H1 (cell line): ENCODE data around the gene GNAQ. TPM values are rescaled to one million over a fixed set of nuclear protein-coding genes. Genes with fewer than 3 reads are reported as not detected.

ENCODE experiments used
- CTCF ChIA-PET: fragments of 300-600 bp; sonication (Branson Sonifier 250); formaldehyde crosslinking; loops from one replicate; lab custom pipeline; 2021; ENCODE audit not compliant: partially characterized antibody; lab: Charles Lee
- POLR2A ChIA-PET: fragments of 300-600 bp; sonication (Branson Sonifier 250); formaldehyde crosslinking; loops from one replicate; lab custom pipeline; 2021; ENCODE audit warnings: inconsistent platforms; ENCODE audit not compliant: partially characterized antibody; lab: Charles Lee
- DNase-seq, 2 experiments: peaks; one replicate each; pipeline versions ENCODE4 v3.0.0 to v3.0.0-alpha.2; 2010 to 2022; ENCODE audit warnings: low spot score in 2 of 2, low read depth in 1 of 2, mixed read lengths in 1 of 2
- FAIRE-seq: peaks from 2 replicates; lab custom pipeline; 2011; peaks lifted over from hg19 to GRCh38; lab: Jason Lieb, UNC
- H2AFZ ChIP-seq: 2 replicates; pipeline ENCODE4 v1.8.1; 2012; ENCODE audit warnings: low read length, inconsistent platforms
- H2AK5ac ChIP-seq: 2 replicates; pipeline ENCODE4 v1.6.1; 2013; ENCODE audit warnings: low read depth, low read length
- H2BK120ac ChIP-seq: replicated peaks from 2 replicates; pipeline ENCODE3; 2013; ENCODE audit warnings: low read depth, low read length, inconsistent platforms
- H2BK12ac ChIP-seq: 2 replicates; pipeline ENCODE4 v1.6.1; 2013; ENCODE audit warnings: low read depth, low read length
- H2BK15ac ChIP-seq: 2 replicates; pipeline ENCODE4 v1.6.1; 2013; ENCODE audit warnings: low read length
- H2BK20ac ChIP-seq: 2 replicates; pipeline ENCODE4 v1.6.1; 2013; ENCODE audit warnings: low read length
- H2BK5ac ChIP-seq: 2 replicates; pipeline ENCODE4 v1.6.1; 2013; ENCODE audit warnings: low read depth, low read length
- H3K14ac ChIP-seq: 2 replicates; pipeline ENCODE4 v1.6.1; 2013; ENCODE audit warnings: inconsistent platforms; ENCODE audit not compliant: insufficient read length
- H3K18ac ChIP-seq: 2 replicates; pipeline ENCODE4 v1.6.1; 2013; ENCODE audit warnings: low read length; ENCODE audit errors: extremely low read depth
- H3K23ac ChIP-seq: 2 replicates; pipeline ENCODE4 v1.6.1; 2013; ENCODE audit warnings: inconsistent platforms; ENCODE audit not compliant: insufficient read length
- H3K23me2 ChIP-seq: 2 replicates; pipeline ENCODE4 v1.6.1; 2013; ENCODE audit warnings: low read depth, low read length
- H3K27ac ChIP-seq: 2 replicates; pipeline ENCODE4 v1.6.1; 2011; ENCODE audit warnings: low read depth, low read length, inconsistent platforms
- H3K27me3 ChIP-seq, 4 experiments: replicated peaks in 1 of 4; 1 replicate in 1 of 4; 2 replicates in 3 of 4; pipeline versions ENCODE4 v1.6.1 to v1.8.1; 2011 to 2013; ENCODE audit warnings: low read length in 3 of 4, mild to moderate bottlenecking in 3 of 4, inconsistent platforms in 2 of 4, mixed read lengths in 2 of 4, moderate library complexity in 1 of 4; ENCODE audit not compliant: control insufficient read depth in 3 of 4, insufficient read depth in 3 of 4; ENCODE audit errors: extremely low read depth in 1 of 4
- H3K36me3 ChIP-seq, 4 experiments: 2 replicates each; pipeline versions ENCODE4 v1.6.1 to v1.8.1; 2011 to 2013; ENCODE audit warnings: mild to moderate bottlenecking in 4 of 4, low read length in 3 of 4, moderate library complexity in 2 of 4, control low read depth in 1 of 4, inconsistent platforms in 1 of 4; ENCODE audit not compliant: insufficient read depth in 4 of 4, control insufficient read depth in 2 of 4
- H3K4ac ChIP-seq: replicated peaks from 2 replicates; pipeline ENCODE3; 2013; ENCODE audit warnings: low read length, low read depth, mixed read lengths, inconsistent platforms; ENCODE audit not compliant: insufficient read length
- H3K4me1 ChIP-seq, 4 experiments: replicated peaks in 1 of 4; 1 replicate in 1 of 4; 2 replicates in 3 of 4; pipeline versions ENCODE4 v1.6.1 to v1.8.1; 2011 to 2013; ENCODE audit warnings: low read length in 3 of 4, inconsistent platforms in 2 of 4, mixed read lengths in 1 of 4; ENCODE audit not compliant: insufficient read depth in 4 of 4, control insufficient read depth in 3 of 4
- H3K4me2 ChIP-seq, 2 experiments: 2 replicates each; pipeline versions ENCODE4 v1.6.1 to v1.8.1; 2011 to 2013; ENCODE audit warnings: low read depth in 2 of 2, low read length in 2 of 2, control low read depth in 1 of 2, inconsistent platforms in 1 of 2, mild to moderate bottlenecking in 1 of 2; ENCODE audit not compliant: insufficient read depth in 1 of 2
- H3K4me3 ChIP-seq, 4 experiments: fragments of 200-600, 300-600 bp in 1 of 4; sonication (generic), shearing (Covaris generic), sonication (Bioruptor Twin) in 1 of 4; 2 replicates each; pipeline versions ENCODE4 v1.5.1 to v1.8.1; 2011 to 2016; ENCODE audit warnings: low read length in 4 of 4, low read depth in 3 of 4, control low read depth in 2 of 4, inconsistent platforms in 2 of 4, mild to moderate bottlenecking in 2 of 4, mixed read lengths in 1 of 4, moderate library complexity in 1 of 4; ENCODE audit not compliant: insufficient read depth in 2 of 4; ENCODE audit errors: extremely low read depth in 1 of 4
- H3K56ac ChIP-seq: replicated peaks from 2 replicates; pipeline ENCODE3; 2013; ENCODE audit warnings: low read depth, mild to moderate bottlenecking, mixed read lengths, low read length, inconsistent platforms; ENCODE audit not compliant: insufficient read length
- H3K79me1 ChIP-seq: 2 replicates; pipeline ENCODE4 v1.6.1; 2013; ENCODE audit warnings: low read depth, low read length, control low read depth
- H3K79me2 ChIP-seq, 2 experiments: 2 replicates each; pipeline versions ENCODE4 v1.6.1 to v1.8.1; 2012 to 2013; ENCODE audit warnings: low read length in 2 of 2, mild to moderate bottlenecking in 2 of 2, inconsistent platforms in 1 of 2; ENCODE audit not compliant: insufficient read depth in 2 of 2, control insufficient read depth in 1 of 2
- H3K9ac ChIP-seq, 4 experiments: replicated peaks in 1 of 4; 1 replicate in 1 of 4; 2 replicates in 3 of 4; pipeline versions ENCODE4 v1.6.1 to v1.8.1; 2011 to 2013; ENCODE audit warnings: low read depth in 3 of 4, low read length in 3 of 4, control low read depth in 2 of 4, mild to moderate bottlenecking in 2 of 4, moderate library complexity in 2 of 4, inconsistent platforms in 1 of 4; ENCODE audit errors: extremely low read depth in 1 of 4
- H3K9me3 ChIP-seq, 2 experiments: 2 replicates each; pipeline versions ENCODE4 v1.6.1 to v1.8.1; 2012 to 2013; ENCODE audit warnings: mild to moderate bottlenecking in 2 of 2, moderate library complexity in 2 of 2, control low read depth in 1 of 2, inconsistent platforms in 1 of 2, low read depth in 1 of 2, low read length in 1 of 2, mixed read lengths in 1 of 2; ENCODE audit not compliant: insufficient read depth in 2 of 2
- H4K20me1 ChIP-seq, 2 experiments: replicated peaks in 1 of 2; 2 replicates each; pipeline versions ENCODE3 to v1.8.1; 2011 to 2013; ENCODE audit warnings: inconsistent platforms in 2 of 2, low read length in 2 of 2, mild to moderate bottlenecking in 1 of 2; ENCODE audit not compliant: insufficient read depth in 2 of 2, control insufficient read depth in 1 of 2
- H4K5ac ChIP-seq: 2 replicates; pipeline ENCODE4 v1.6.1; 2013; ENCODE audit warnings: low read length, low read depth, mixed read lengths, inconsistent platforms; ENCODE audit not compliant: insufficient read length
- H4K8ac ChIP-seq: 2 replicates; pipeline ENCODE4 v1.8.0; 2013; ENCODE audit warnings: mild to moderate bottlenecking, moderate library complexity, low read length, inconsistent platforms; ENCODE audit not compliant: insufficient read depth; ENCODE audit errors: extremely low read depth
- H4K91ac ChIP-seq: replicated peaks from 2 replicates; pipeline ENCODE3; 2013; ENCODE audit warnings: low read length, mixed read lengths, inconsistent platforms; ENCODE audit not compliant: insufficient read length
- SP2 ChIP-seq: IDR thresholded peaks from 2 replicates; pipeline ENCODE4 v1.6.1; 2012; ENCODE audit warnings: mild to moderate bottlenecking, low read length, inconsistent platforms
- WGBS, 2 experiments: shearing (Covaris generic) in 1 of 2; methylation state at CpG; one replicate each; pipeline versions ENCODE4 v1.1.6 to v1.1.7; 2013 to 2015; ENCODE audit warnings: low lambda C conversion rate in 2 of 2, mixed read lengths in 2 of 2, inconsistent platforms in 1 of 2, low coverage in 1 of 2, missing lambda C conversion rate in 1 of 2; ENCODE audit not compliant: insufficient replicate concordance in 2 of 2, insufficient coverage in 1 of 2, insufficient read length in 1 of 2; ENCODE audit errors: extremely low coverage in 1 of 2, missing lambda C conversion rate in 1 of 2; 5-methylcytosine and 5-hydroxymethylcytosine counted together
- polyA plus RNA-seq, 7 experiments: library from polyadenylated mRNA; depleted of rRNA in 3 of 7; stranded (reverse) in 5 of 7; unstranded in 2 of 7; fragments of >200 nt in 5 of 7; fragments of 200-250 nt in 2 of 7; gene quantifications; 1 replicate in 5 of 7; 2 replicates in 1 of 7; 4 replicates in 1 of 7; pipeline versions ENCODE4 v1.2.1 to v1.2.3, GENCODE V29; 2011 to 2013; ENCODE audit warnings: missing spikeins in 2 of 7, mixed read lengths in 2 of 7
- total RNA-seq: library from RNA; stranded (reverse); fragmentation: NEBNext Ultra II Directional; extraction: Animal tissue kit (Norgen Biotek cat#: 25700); gene quantifications from 2 replicates; pipeline ENCODE4 v1.2.1, GENCODE V29; 2021

The GNAQ gene
- total and polyA plus RNA-seq, 2 of the 8 experiments (the other 6 are each of a cell fraction or from before 2014, with no cell fraction given): 22.8 to 63.8 TPM

DNA sequence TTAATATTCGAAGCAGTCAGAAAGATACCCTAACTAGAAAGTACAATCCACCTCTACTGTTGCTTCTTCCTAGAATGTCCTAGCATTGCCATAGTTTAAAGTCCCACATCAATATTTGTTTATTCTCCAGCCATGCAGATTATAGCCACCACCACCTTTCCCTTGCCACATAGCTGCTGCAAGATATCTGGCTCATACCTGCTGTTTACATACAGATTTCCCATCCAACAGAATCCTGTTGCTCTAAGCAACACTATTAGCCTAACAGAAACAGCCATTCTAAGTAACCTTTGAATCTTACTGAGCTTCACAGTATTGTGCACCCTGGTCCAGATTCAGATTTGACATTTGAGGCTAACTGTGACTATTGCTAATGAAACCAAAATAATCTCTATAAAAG lies 45.6 kb downstream of the GNAQ start:
- H2BK12ac ChIP-seq: no peak overlapping the region
- no peak overlapping the region for H4K8ac ChIP-seq
- no peak overlapping the region for H2BK20ac ChIP-seq
- no peak overlapping the region for H2AFZ ChIP-seq
- no peak overlapping the region for H3K56ac ChIP-seq
- no peak for TF ChIP-seq SP2
- ChIA-PET POLR2A (interaction anchor here (0.7 to 1.3 kb wide), 3 partner anchors 10 to 152 kb away, joined by 3 to 4 read pairs (median 3); no protein-coding TSS in a partner anchor), CTCF (interaction anchor here (0.9 to 1.8 kb wide), 5 partner anchors 9 to 50 kb away, joined by 3 to 5 read pairs (median 4); no protein-coding TSS in a partner anchor)
- no peak overlapping the region for H2BK120ac ChIP-seq
- no peak overlapping the region for H4K5ac ChIP-seq
- peaks cover 4% of the 10 kb centered on the region; the same call in 1 of the 2 replicates for H3K79me1 ChIP-seq
- no peaks in the 10 kb centered on the region; a peak in 2 of 8 replicates for H3K36me3 ChIP-seq
- H3K9me3 ChIP-seq: no peaks in the 10 kb centered on the region
- FAIRE-seq: no peak
- H3K27ac ChIP-seq: no peak overlapping the region
- H4K91ac ChIP-seq: no peak overlapping the region
- H3K4me3 ChIP-seq: no peak overlapping the region
- no peak for DNase-seq
- H3K4me1 ChIP-seq: peaks cover 0 to 7% (median 1%) of the 10 kb centered on the region in 4 experiments; a peak in 1 of 7 replicates
- H3K4me2 ChIP-seq: no peak overlapping the region
- H3K18ac ChIP-seq: no peak overlapping the region
- H2BK5ac ChIP-seq: no peak overlapping the region
- no peaks in the 10 kb centered on the region for H3K27me3 ChIP-seq
- H2BK15ac ChIP-seq: no peak overlapping the region
- H3K4ac ChIP-seq: no peak overlapping the region
- peaks cover 0 to 60% of the 10 kb centered on the region in 2 experiments; a peak in 2 of 4 replicates for H3K79me2 ChIP-seq
- no peak overlapping the region for H3K23ac ChIP-seq
- no peak overlapping the region for H2AK5ac ChIP-seq
- H3K14ac ChIP-seq: no peak overlapping the region
- H3K23me2 ChIP-seq: no peaks in the 10 kb centered on the region
- H4K20me1 ChIP-seq: peaks cover 0 to 6% of the 10 kb centered on the region in 2 experiments
- H3K9ac ChIP-seq: no peak overlapping the region
- WGBS, 2 experiments: 95% methylated on average over 1 of the region's 1 CpG; no CpG with 5 or more reads in 1 of the 2 experiments
